Mesenchymal stem cell (in vitro differentiated cells and primary cell): ENCODE results near the gene GALNT2.

Source experiments
- DNase-seq: peaks from one replicate; pipeline ENCODE4 v3.0.0-alpha.2; 2013
- H2AFZ ChIP-seq: one replicate; pipeline ENCODE4 v1.6.1; 2013; ENCODE audit warnings: low read depth, mild to moderate bottlenecking, control low read depth, inconsistent platforms, low read length, moderate library complexity
- H2AK5ac ChIP-seq: 2 replicates; pipeline ENCODE4 v1.6.1; 2013; ENCODE audit warnings: low read length, moderate library complexity, mild to moderate bottlenecking, inconsistent platforms; ENCODE audit not compliant: severe bottlenecking
- H2BK120ac ChIP-seq: one replicate; pipeline ENCODE4 v1.6.1; 2013; ENCODE audit warnings: low read depth, mild to moderate bottlenecking, inconsistent platforms, low read length, moderate library complexity
- H2BK12ac ChIP-seq, 2 experiments: one replicate each; pipeline ENCODE4 v1.6.1; 2013; ENCODE audit warnings: inconsistent platforms in 2 of 2, low read length in 2 of 2, mild to moderate bottlenecking in 2 of 2, moderate library complexity in 2 of 2, control low read depth in 1 of 2
- H2BK15ac ChIP-seq: one replicate; pipeline ENCODE4 v1.6.1; 2013; ENCODE audit warnings: mild to moderate bottlenecking, low read depth, inconsistent platforms; ENCODE audit not compliant: poor library complexity, severe bottlenecking
- H2BK5ac ChIP-seq: 2 replicates; pipeline ENCODE4 v1.6.1; 2013; ENCODE audit warnings: low read depth, mild to moderate bottlenecking, low read length, control low read depth, inconsistent platforms; ENCODE audit not compliant: poor library complexity, severe bottlenecking
- H3K14ac ChIP-seq, 2 experiments: one replicate each; pipeline ENCODE4 v1.6.1; 2013; ENCODE audit warnings: inconsistent platforms in 2 of 2, low read length in 2 of 2, control low read depth in 1 of 2, mild to moderate bottlenecking in 1 of 2, moderate library complexity in 1 of 2
- H3K18ac ChIP-seq, 2 experiments: one replicate each; pipeline ENCODE4 v1.6.1; 2013; ENCODE audit warnings: inconsistent platforms in 2 of 2, low read length in 2 of 2, control low read depth in 1 of 2, low read depth in 1 of 2, mild to moderate bottlenecking in 1 of 2
- H3K23ac ChIP-seq, 2 experiments: one replicate each; pipeline ENCODE4 v1.6.1; 2013; ENCODE audit warnings: inconsistent platforms in 2 of 2, low read length in 2 of 2, mild to moderate bottlenecking in 2 of 2, moderate library complexity in 2 of 2, control low read depth in 1 of 2
- H3K27ac ChIP-seq: 2 replicates; pipeline ENCODE4 v1.5.1; 2013; ENCODE audit warnings: mild to moderate bottlenecking, moderate library complexity, low read length, control low read depth, inconsistent platforms; ENCODE audit not compliant: poor library complexity, severe bottlenecking
- H3K27me3 ChIP-seq, 2 experiments: 2 replicates each; pipeline versions ENCODE4 v1.6.1 to v1.7.0; 2013; ENCODE audit warnings: low read length in 2 of 2, mild to moderate bottlenecking in 2 of 2, moderate library complexity in 2 of 2, control low read depth in 1 of 2, inconsistent platforms in 1 of 2; ENCODE audit not compliant: control insufficient read depth in 1 of 2, insufficient read depth in 1 of 2
- H3K36me3 ChIP-seq, 2 experiments: 2 replicates each; pipeline versions ENCODE4 v1.6.1 to v1.7.0; 2013; ENCODE audit warnings: low read length in 2 of 2, control low read depth in 1 of 2, inconsistent platforms in 1 of 2, low read depth in 1 of 2, mild to moderate bottlenecking in 1 of 2; ENCODE audit not compliant: insufficient read depth in 2 of 2, control insufficient read depth in 1 of 2
- H3K4ac ChIP-seq, 2 experiments: one replicate each; pipeline ENCODE4 v1.6.1; 2013; ENCODE audit warnings: inconsistent platforms in 2 of 2, low read length in 2 of 2, mild to moderate bottlenecking in 2 of 2, moderate library complexity in 2 of 2, control low read depth in 1 of 2, low read depth in 1 of 2
- H3K4me1 ChIP-seq: 2 replicates; pipeline ENCODE4 v1.6.1; 2013; ENCODE audit warnings: low read depth, low read length, control low read depth; ENCODE audit not compliant: control insufficient read depth, insufficient read depth
- H3K4me2 ChIP-seq: 2 replicates; pipeline ENCODE4 v1.6.1; 2013; ENCODE audit warnings: low read length, mild to moderate bottlenecking, inconsistent platforms; ENCODE audit not compliant: poor library complexity, severe bottlenecking
- H3K4me3 ChIP-seq, 2 experiments: 2 replicates each; pipeline versions ENCODE4 v1.5.1 to v1.7.0; 2013; ENCODE audit warnings: low read length in 2 of 2, mild to moderate bottlenecking in 2 of 2, control low read depth in 1 of 2, low read depth in 1 of 2; ENCODE audit not compliant: insufficient read depth in 1 of 2
- H3K79me1 ChIP-seq: replicated peaks from 2 replicates; pipeline ENCODE4 v1.6.1; 2013; ENCODE audit warnings: mild to moderate bottlenecking, control low read depth, low read length, inconsistent platforms; ENCODE audit not compliant: poor library complexity, severe bottlenecking
- H3K9ac ChIP-seq: 2 replicates; pipeline ENCODE4 v1.7.0; 2013; ENCODE audit warnings: mild to moderate bottlenecking, low read length, moderate library complexity
- H3K9me3 ChIP-seq: 2 replicates; pipeline ENCODE4 v1.7.0; 2013; ENCODE audit warnings: mild to moderate bottlenecking, low read length; ENCODE audit not compliant: control insufficient read depth
- H4K8ac ChIP-seq: one replicate; pipeline ENCODE4 v1.6.1; 2013; ENCODE audit warnings: inconsistent platforms, mild to moderate bottlenecking, low read length, moderate library complexity
- H4K91ac ChIP-seq: one replicate; pipeline ENCODE4 v1.6.1; 2013; ENCODE audit warnings: mild to moderate bottlenecking, low read length, inconsistent platforms
- WGBS: methylation state at CpG from one replicate; pipeline ENCODE4 v1.1.7; 2013; ENCODE audit warnings: mixed read lengths; 5-methylcytosine and 5-hydroxymethylcytosine counted together

The GALNT2 gene

DNA sequence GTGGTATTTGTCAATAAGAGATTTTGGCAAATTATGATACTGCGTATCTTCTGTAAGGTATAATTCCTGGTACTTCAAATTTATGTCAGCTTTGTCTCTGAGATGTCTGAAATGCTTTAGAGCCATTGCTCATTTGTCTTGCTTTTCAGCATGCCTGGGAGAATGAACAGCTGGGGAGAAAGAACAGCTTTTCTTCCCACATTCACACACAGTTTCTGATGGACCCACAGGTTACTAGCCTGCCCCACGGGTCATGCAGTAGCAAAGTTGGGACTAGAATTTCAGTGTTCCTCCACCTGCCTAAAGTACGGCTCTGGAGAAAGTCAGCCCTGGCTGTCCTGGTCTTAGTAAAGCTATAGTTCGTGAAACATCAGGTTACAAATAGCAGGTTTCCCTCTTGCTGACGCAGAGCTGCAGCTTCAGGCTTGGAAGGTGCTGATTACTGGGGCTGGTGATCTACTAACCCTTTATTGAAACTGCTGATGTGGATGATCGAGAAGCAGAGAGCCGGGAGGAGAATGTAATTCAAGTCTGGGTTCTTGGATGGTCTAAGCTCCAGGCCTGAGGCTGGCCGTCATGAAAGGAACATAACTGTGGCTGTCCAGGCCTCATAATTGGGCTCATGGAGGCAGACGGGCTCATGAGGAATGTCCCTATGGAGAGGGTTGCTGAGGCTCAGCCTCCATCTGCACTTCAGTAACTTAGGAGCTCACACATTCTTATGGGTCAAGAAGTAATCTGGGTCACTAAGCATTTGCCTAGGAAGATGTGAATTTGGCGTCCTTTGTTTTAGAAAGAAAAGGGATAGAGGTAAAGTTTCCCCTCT is 12.4 kb downstream of the GALNT2 start:
- Histone ChIP-seq H2BK5ac (no peak overlapping the region), H3K4me3 (peak overlapping the region in 1 of 2 experiments; percentile 25), H2BK12ac (peak overlapping the region; percentile 6 to 45), H3K23ac (no peak overlapping the region), H4K8ac (peak overlapping the region; percentile 19), H2AK5ac (peak overlapping the region; percentile 8), H3K4ac (no peak overlapping the region), H3K4me1 (peaks cover 20% of the 10 kb centered on the region), H3K36me3 (peaks cover 0 to 19% of the 10 kb centered on the region in 2 experiments), H2BK15ac (no peak overlapping the region), H3K14ac (no peak overlapping the region), H2AFZ (no peak overlapping the region), H3K18ac (peak overlapping the region in 1 of 2 experiments; percentile 29), H3K27me3 (no peaks in the 10 kb centered on the region), H4K91ac (no peak overlapping the region), H2BK120ac (no peak overlapping the region), H3K27ac (no peak overlapping the region), H3K4me2 (no peak overlapping the region), H3K9ac (no peak overlapping the region), H3K79me1 (peaks cover 27% of the 10 kb centered on the region), H3K9me3 (no peaks in the 10 kb centered on the region)
- WGBS = 91% methylated on average over 10 of the region's 10 CpGs
- DNase-seq = no peak

DNA sequence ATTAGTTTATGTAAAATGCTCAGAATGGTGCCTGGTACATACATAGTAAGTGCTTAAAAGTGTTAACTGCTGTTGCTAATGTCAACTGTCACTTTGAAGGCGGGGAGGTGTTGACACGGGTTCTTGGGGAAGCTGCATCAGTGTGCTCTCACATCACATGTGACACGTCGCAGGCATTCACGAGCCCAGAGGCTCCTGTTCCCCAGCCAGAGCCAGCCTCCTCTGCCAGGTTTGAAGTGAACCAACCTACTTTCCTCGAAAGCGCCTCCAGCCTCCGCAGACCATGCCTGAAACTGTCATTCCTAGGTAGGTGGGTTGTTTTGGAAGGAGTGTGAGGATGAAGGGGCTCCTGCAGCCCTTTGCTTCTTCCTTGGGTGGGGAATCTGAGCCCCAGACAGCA is 13.8 kb downstream of the GALNT2 start:
- H2AK5ac ChIP-seq = peak overlapping the region; percentile 43
- no peak overlapping the region for H3K14ac ChIP-seq
- no peaks in the 10 kb centered on the region for H3K27me3 ChIP-seq
- H2AFZ ChIP-seq = no peak overlapping the region
- peaks cover 27% of the 10 kb centered on the region for H3K79me1 ChIP-seq
- no peak overlapping the region for H3K9ac ChIP-seq
- peaks cover 29% of the 10 kb centered on the region for H3K4me1 ChIP-seq
- H3K4me2 ChIP-seq = no peak overlapping the region
- H3K36me3 ChIP-seq = peaks cover 0 to 19% of the 10 kb centered on the region in 2 experiments
- no peak overlapping the region for H3K23ac ChIP-seq
- no peaks in the 10 kb centered on the region for H3K9me3 ChIP-seq
- H4K8ac ChIP-seq = no peak overlapping the region
- no peak overlapping the region for H2BK12ac ChIP-seq
- H3K18ac ChIP-seq = no peak overlapping the region
- H2BK15ac ChIP-seq = no peak overlapping the region
- no peak overlapping the region for H4K91ac ChIP-seq
- no peak for DNase-seq
- no peak overlapping the region for H3K27ac ChIP-seq
- peak overlapping the region in 1 of 2 experiments; percentile 46 for H3K4ac ChIP-seq
- H2BK5ac ChIP-seq = no peak overlapping the region
- 97% methylated on average over 8 of the region's 8 CpGs for WGBS
- no peak overlapping the region for H3K4me3 ChIP-seq
- H2BK120ac ChIP-seq = no peak overlapping the region

DNA sequence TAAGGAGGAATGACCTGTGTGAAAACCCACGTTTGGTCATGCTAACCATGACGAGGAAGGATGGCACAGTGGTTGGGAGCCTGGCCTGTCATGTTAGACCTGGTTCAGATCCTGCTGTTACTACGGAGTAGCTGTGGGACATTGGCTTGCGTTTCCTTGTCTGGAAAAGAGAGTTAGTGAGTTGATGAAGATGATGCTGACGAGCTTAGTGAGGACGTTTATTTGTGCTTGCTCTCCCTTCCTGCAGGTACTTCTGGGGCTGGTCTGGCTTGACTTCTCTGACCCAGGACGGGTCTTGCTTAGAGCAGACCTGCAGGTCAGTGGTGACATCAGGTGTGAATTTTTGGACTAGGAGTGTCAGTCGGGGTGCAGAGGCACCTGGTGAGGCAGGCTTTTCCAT is 14.7 kb downstream of the GALNT2 start:
- H3K18ac ChIP-seq = no peak overlapping the region
- H3K9ac ChIP-seq = no peak overlapping the region
- H3K14ac ChIP-seq = no peak overlapping the region
- peaks cover 19% of the 10 kb centered on the region for H3K79me1 ChIP-seq
- DNase-seq = no peak
- no peak overlapping the region for H2BK120ac ChIP-seq
- peak overlapping the region; percentile 30 for H2AK5ac ChIP-seq
- no peak overlapping the region for H3K27ac ChIP-seq
- H3K4me2 ChIP-seq = no peak overlapping the region
- no peak overlapping the region for H3K23ac ChIP-seq
- no peaks in the 10 kb centered on the region for H3K27me3 ChIP-seq
- no peak overlapping the region for H3K4me3 ChIP-seq
- H2BK5ac ChIP-seq = no peak overlapping the region
- peaks cover 35% of the 10 kb centered on the region for H3K4me1 ChIP-seq
- peak overlapping the region; percentile 19 for H2BK15ac ChIP-seq
- no peak overlapping the region for H4K8ac ChIP-seq
- H4K91ac ChIP-seq = no peak overlapping the region
- no peak overlapping the region for H2BK12ac ChIP-seq
- H3K9me3 ChIP-seq = no peaks in the 10 kb centered on the region
- H2AFZ ChIP-seq = no peak overlapping the region
- WGBS = 95% methylated on average over 8 of the region's 8 CpGs
- peaks cover 0 to 15% of the 10 kb centered on the region in 2 experiments for H3K36me3 ChIP-seq
- H3K4ac ChIP-seq = no peak overlapping the region

DNA sequence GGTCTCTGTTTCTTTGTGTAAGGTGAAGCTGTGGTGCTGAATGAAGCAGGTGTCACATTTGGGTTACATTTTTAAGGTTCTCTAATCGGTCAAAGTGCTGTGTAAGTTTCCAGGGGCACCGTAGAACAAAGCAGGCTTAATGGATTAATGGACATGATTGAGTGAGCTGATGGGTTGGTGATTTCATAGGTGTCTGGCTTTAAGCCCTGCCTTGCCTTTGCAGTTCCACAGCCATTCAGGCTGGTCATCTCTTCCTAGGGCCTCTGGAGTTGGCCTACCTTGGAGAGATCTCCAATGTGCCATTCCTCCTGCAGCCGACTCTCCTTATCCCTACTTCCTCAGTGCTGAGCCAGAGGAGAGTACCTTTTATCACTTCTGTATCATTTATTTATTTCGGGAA is 15.2 kb downstream of the GALNT2 start:
- Histone ChIP-seq H3K18ac (no peak overlapping the region), H3K4ac (no peak overlapping the region), H2BK5ac (no peak overlapping the region), H3K36me3 (peaks cover 0 to 15% of the 10 kb centered on the region in 2 experiments), H2BK12ac (no peak overlapping the region), H3K27ac (no peak overlapping the region), H3K79me1 (peaks cover 17% of the 10 kb centered on the region), H3K23ac (no peak overlapping the region), H4K8ac (no peak overlapping the region), H2BK120ac (no peak overlapping the region), H3K9ac (no peak overlapping the region), H2AK5ac (peak overlapping the region; percentile 30), H3K9me3 (no peaks in the 10 kb centered on the region), H3K14ac (no peak overlapping the region), H2BK15ac (peak overlapping the region; percentile 13), H3K4me2 (no peak overlapping the region), H3K4me3 (no peak overlapping the region), H3K4me1 (peaks cover 36% of the 10 kb centered on the region), H4K91ac (no peak overlapping the region), H3K27me3 (no peaks in the 10 kb centered on the region), H2AFZ (no peak overlapping the region)
- 100% methylated on average over 3 of the region's 4 CpGs for WGBS
- DNase-seq = no peak
